Measurements from ENCODE around the gene PIEZO1.

The PIEZO1 gene

DNA sequence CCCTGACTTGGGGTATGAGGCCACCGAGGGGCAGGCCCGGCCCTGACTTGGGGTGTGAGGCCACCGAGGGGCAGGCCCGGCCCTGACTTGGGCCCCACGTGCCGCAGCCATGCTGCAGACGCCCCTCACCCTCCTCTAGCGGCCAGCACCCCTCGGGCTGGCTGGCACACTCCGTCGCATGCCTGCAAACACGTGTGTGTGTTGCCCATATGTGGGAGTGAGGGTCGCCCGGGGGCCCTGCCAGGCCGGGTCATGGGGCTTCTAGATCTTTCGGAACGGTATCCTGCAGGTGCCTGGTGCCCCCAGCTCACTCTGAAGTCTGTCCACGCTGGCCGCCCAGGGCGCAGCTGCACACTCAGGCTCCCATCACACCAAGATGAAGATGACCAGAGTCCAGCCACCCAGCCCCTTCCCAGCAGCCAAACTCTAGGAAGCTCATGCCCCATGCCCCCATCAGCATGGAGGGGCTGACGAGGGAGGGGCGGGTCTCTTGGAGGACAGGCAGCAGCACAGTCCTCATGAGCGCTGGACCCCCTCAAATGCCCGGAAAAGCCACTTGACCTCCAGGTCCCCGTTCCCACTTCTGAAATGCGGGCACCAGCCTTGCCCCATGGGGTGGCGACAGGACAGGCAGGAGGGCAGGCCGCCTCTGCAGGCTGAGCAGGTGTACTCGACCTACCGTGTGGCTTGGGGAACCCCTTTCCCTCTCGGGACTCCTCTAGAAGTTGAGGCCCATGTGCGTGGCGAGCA lies 44.9 kb downstream of the PIEZO1 start:
- no CpG with 5 or more reads among the region's 33 CpGs for WGBS (ENCODE audit: extremely low coverage, insufficient coverage, insufficient read length)
- Histone ChIP-seq H3K27ac (ENCODE audit: low read depth, low read length) (no peak overlapping the region), H3K18ac (ENCODE audit: low read length) (no peak overlapping the region), H2BK12ac (ENCODE audit: low read length) (no peak overlapping the region), H3K23ac (ENCODE audit: low read length) (no peak overlapping the region), H2AFZ (ENCODE audit: insufficient read depth, low read length, poor library complexity) (no peak overlapping the region), H2BK5ac (ENCODE audit: low read depth, low read length, poor library complexity) (no peak overlapping the region), H4K12ac (ENCODE audit: low read depth, low read length) (no peak overlapping the region), H3K4me1 (ENCODE audit: control insufficient read depth in 1 of 2, insufficient read depth in 2 of 2, low read length in 2 of 2) (peaks cover 4 to 13% of the 10 kb centered on the region in 2 experiments), H4K8ac (ENCODE audit: low read depth, low read length) (no peak overlapping the region), H3K14ac (ENCODE audit: low read length) (no peak overlapping the region), H3K27me3 (ENCODE audit: insufficient read depth, low read length) (no peaks in the 10 kb centered on the region), H3K4ac (ENCODE audit: low read depth, low read length) (no peak overlapping the region), H2BK120ac (ENCODE audit: insufficient read depth, low read length, poor library complexity) (no peak overlapping the region), H3K79me1 (ENCODE audit: low read length) (no peaks in the 10 kb centered on the region), H2AK5ac (ENCODE audit: low read length) (no peak overlapping the region), H3K4me3 (ENCODE audit: low read depth, low read length) (no peak overlapping the region), H3K9ac (ENCODE audit: low read length) (no peak overlapping the region), H4K91ac (ENCODE audit: low read depth, low read length) (no peak overlapping the region), H3K36me3 (ENCODE audit: control insufficient read depth in 1 of 2, insufficient read depth in 2 of 2, low read length in 2 of 2) (peaks cover 48 to 53% of the 10 kb centered on the region in 2 experiments), H3K79me2 (ENCODE audit: control insufficient read depth, insufficient read depth, low read length, poor library complexity) (no peaks in the 10 kb centered on the region), H3K9me3 (ENCODE audit: insufficient read depth, low read depth, low read length) (no peaks in the 10 kb centered on the region), H3K4me2 (ENCODE audit: low read length) (no peak overlapping the region)
- DNase-seq = no peak

- WGBS (ENCODE audit: extremely low coverage, insufficient coverage, insufficient read length) = no CpG with 5 or more reads among the region's 22 CpGs
- H4K91ac ChIP-seq (ENCODE audit: low read depth, low read length) = no peak overlapping the region
- no peak overlapping the region for H3K9ac ChIP-seq (ENCODE audit: low read length)
- no peak overlapping the region for H3K18ac ChIP-seq (ENCODE audit: low read length)
- peaks cover 55 to 61% of the 10 kb centered on the region in 2 experiments for H3K36me3 ChIP-seq (ENCODE audit: control insufficient read depth in 1 of 2, insufficient read depth in 2 of 2, low read length in 2 of 2)
- H2BK120ac ChIP-seq (ENCODE audit: insufficient read depth, low read length, poor library complexity) = no peak overlapping the region
- H3K14ac ChIP-seq (ENCODE audit: low read length) = no peak overlapping the region
- no peaks in the 10 kb centered on the region for H3K79me2 ChIP-seq (ENCODE audit: control insufficient read depth, insufficient read depth, low read length, poor library complexity)
- H3K27me3 ChIP-seq (ENCODE audit: insufficient read depth, low read length) = no peaks in the 10 kb centered on the region
- no peaks in the 10 kb centered on the region for H3K79me1 ChIP-seq (ENCODE audit: low read length)
- H2AFZ ChIP-seq (ENCODE audit: insufficient read depth, low read length, poor library complexity) = no peak overlapping the region
- no peak overlapping the region for H3K27ac ChIP-seq (ENCODE audit: low read depth, low read length)
- peak in 1 of 2 donors; percentile 25 for DNase-seq
- H3K23ac ChIP-seq (ENCODE audit: low read length) = no peak overlapping the region
- no peak overlapping the region for H3K4me3 ChIP-seq (ENCODE audit: low read depth, low read length)
- no peak overlapping the region for H2AK5ac ChIP-seq (ENCODE audit: low read length)
- H2BK5ac ChIP-seq (ENCODE audit: low read depth, low read length, poor library complexity) = no peak overlapping the region
- no peak overlapping the region for H3K4ac ChIP-seq (ENCODE audit: low read depth, low read length)
- H3K9me3 ChIP-seq (ENCODE audit: insufficient read depth, low read depth, low read length) = peaks cover 2% of the 10 kb centered on the region
- H4K12ac ChIP-seq (ENCODE audit: low read depth, low read length) = no peak overlapping the region
- no peak overlapping the region for H3K4me2 ChIP-seq (ENCODE audit: low read length)
- no peak overlapping the region for H2BK12ac ChIP-seq (ENCODE audit: low read length)
- H4K8ac ChIP-seq (ENCODE audit: low read depth, low read length) = no peak overlapping the region
- H3K4me1 ChIP-seq (ENCODE audit: control insufficient read depth in 1 of 2, insufficient read depth in 2 of 2, low read length in 2 of 2) = peaks cover 4 to 13% of the 10 kb centered on the region in 2 experiments
Observed at GRCh38 chr16:88739139-88739976, 45.7 kb downstream of the PIEZO1 start.

- Histone ChIP-seq H2AFZ (ENCODE audit: insufficient read depth, low read length, poor library complexity) (no peak overlapping the region), H3K4me2 (ENCODE audit: low read length) (no peak overlapping the region), H3K79me1 (ENCODE audit: low read length) (no peaks in the 10 kb centered on the region), H2BK5ac (ENCODE audit: low read depth, low read length, poor library complexity) (no peak overlapping the region), H3K18ac (ENCODE audit: low read length) (no peak overlapping the region), H4K8ac (ENCODE audit: low read depth, low read length) (no peak overlapping the region), H3K27ac (ENCODE audit: low read depth, low read length) (no peak overlapping the region), H3K36me3 (ENCODE audit: control insufficient read depth in 1 of 2, insufficient read depth in 2 of 2, low read length in 2 of 2) (peaks cover 65 to 70% of the 10 kb centered on the region in 2 experiments), H3K79me2 (ENCODE audit: control insufficient read depth, insufficient read depth, low read length, poor library complexity) (no peaks in the 10 kb centered on the region), H4K12ac (ENCODE audit: low read depth, low read length) (no peak overlapping the region), H3K4ac (ENCODE audit: low read depth, low read length) (no peak overlapping the region), H3K9me3 (ENCODE audit: insufficient read depth, low read depth, low read length) (peaks cover 2% of the 10 kb centered on the region), H3K9ac (ENCODE audit: low read length) (no peak overlapping the region), H4K91ac (ENCODE audit: low read depth, low read length) (no peak overlapping the region), H3K27me3 (ENCODE audit: insufficient read depth, low read length) (no peaks in the 10 kb centered on the region), H2AK5ac (ENCODE audit: low read length) (no peak overlapping the region), H3K14ac (ENCODE audit: low read length) (no peak overlapping the region), H2BK12ac (ENCODE audit: low read length) (no peak overlapping the region), H3K4me3 (ENCODE audit: low read depth, low read length) (no peak overlapping the region), H2BK120ac (ENCODE audit: insufficient read depth, low read length, poor library complexity) (no peak overlapping the region), H3K4me1 (ENCODE audit: control insufficient read depth in 1 of 2, insufficient read depth in 2 of 2, low read length in 2 of 2) (peaks cover 2 to 5% of the 10 kb centered on the region in 2 experiments), H3K23ac (ENCODE audit: low read length) (no peak overlapping the region)
- WGBS (ENCODE audit: extremely low coverage, insufficient coverage, insufficient read length) = no CpG with 5 or more reads among the region's 41 CpGs
- DNase-seq = no peak
Observed at GRCh38 chr16:88738151-88739084, 46.6 kb downstream of the PIEZO1 start.

Measured in trophoblast cell (in vitro differentiated cells and primary cell).